ENCODE data around the gene RPTOR. TPM values are rescaled to one million over a fixed set of nuclear protein-coding genes. Genes with fewer than 3 reads are reported as not detected.

RPTOR gene
- total RNA-seq, 2 experiments from 2014 or later: 45.3 to 49.1 TPM

DNA sequence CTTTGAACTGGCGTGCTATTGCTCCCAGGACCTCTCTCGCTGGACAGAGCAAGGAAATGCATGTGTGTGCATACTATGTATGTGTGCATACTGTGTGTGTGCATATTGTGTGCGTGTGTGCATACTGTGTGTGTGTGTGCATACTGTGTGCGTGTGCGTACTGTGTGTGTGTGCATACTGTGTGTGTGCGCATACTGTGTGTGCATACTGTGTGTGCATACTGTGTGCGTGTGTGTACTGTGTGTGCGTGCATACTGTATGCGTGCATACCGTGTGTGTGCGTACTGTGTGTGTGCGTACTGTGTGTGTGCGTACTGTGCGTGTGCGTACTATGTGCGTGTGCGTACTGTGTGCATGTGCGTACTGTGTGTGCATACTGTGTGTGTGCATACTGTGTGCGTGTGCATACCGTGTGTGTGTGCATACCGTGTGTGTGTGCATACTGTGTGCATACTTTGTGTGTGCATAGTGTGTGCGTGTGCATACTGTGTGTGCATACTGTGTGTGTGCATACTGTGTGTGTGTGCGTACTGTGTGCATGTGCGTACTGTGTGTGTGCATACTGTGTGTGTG lies 89.4 kb downstream of the RPTOR start:
- TF ChIP-seq, protein P1, sequence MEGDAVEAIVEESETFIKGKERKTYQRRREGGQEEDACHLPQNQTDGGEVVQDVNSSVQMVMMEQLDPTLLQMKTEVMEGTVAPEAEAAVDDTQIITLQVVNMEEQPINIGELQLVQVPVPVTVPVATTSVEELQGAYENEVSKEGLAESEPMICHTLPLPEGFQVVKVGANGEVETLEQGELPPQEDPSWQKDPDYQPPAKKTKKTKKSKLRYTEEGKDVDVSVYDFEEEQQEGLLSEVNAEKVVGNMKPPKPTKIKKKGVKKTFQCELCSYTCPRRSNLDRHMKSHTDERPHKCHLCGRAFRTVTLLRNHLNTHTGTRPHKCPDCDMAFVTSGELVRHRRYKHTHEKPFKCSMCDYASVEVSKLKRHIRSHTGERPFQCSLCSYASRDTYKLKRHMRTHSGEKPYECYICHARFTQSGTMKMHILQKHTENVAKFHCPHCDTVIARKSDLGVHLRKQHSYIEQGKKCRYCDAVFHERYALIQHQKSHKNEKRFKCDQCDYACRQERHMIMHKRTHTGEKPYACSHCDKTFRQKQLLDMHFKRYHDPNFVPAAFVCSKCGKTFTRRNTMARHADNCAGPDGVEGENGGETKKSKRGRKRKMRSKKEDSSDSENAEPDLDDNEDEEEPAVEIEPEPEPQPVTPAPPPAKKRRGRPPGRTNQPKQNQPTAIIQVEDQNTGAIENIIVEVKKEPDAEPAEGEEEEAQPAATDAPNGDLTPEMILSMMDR (IDR thresholded peaks at IDR 0.05): no peak
- H3K9me3 Mint-ChIP-seq: no peaks in the 10 kb centered on the region
- H3K36me3 Mint-ChIP-seq (ENCODE audit: low read depth): no peaks in the 10 kb centered on the region
- DNase-seq: no peak
- no peak overlapping the region for H3K4me3 Mint-ChIP-seq
- no peak for ATAC-seq
- POLR2A ChIA-PET: no interaction called here
- H3K27me3 Mint-ChIP-seq: no peaks in the 10 kb centered on the region
- CTCF ChIA-PET: no interaction called here
- intact Hi-C loops (cut with micrococcal nuclease): no loop called here
- peaks cover 4% of the 10 kb centered on the region for H3K4me1 Mint-ChIP-seq (ENCODE audit: low read depth)
- no peak overlapping the region for H3K27ac Mint-ChIP-seq

DNA sequence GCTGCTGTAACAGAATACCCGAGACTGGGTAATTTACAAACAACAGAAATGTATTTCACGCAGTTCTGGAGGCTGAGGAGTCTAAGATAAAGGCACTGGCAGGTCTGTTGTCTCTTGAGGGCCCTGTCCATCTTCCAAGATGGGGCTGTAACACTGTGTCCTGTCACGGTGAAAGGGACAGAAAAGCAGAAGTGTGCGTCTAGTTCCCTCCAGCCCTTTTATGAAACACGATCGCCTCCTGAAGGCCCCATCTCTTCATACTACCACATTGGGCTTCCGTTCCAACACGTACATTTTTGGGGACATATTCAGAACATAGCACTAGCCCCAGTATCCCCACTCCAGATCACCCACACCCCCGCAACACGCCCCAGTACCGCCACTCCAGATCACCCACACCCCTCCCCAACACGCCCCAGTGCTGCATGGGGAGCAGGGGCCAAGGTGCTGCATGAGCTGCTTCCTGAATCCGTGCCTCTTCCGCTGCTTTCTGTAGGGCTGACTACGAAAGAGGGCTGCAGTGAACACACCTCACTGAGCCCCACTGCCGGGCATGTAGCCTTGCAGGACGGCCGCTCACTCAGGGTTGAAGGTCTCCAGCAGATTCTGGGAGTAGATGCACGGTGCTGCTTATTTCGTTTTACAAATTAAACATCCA lies 91.9 kb downstream of the RPTOR start:
- Mint-ChIP-seq H3K27me3 (no peaks in the 10 kb centered on the region), H3K4me3 (no peak overlapping the region), H3K27ac (no peak overlapping the region), H3K9me3 (no peaks in the 10 kb centered on the region), H3K36me3 (ENCODE audit: low read depth) (peaks cover 3% of the 10 kb centered on the region), H3K4me1 (ENCODE audit: low read depth) (peaks cover 14% of the 10 kb centered on the region)
- ChIA-PET CTCF (no interaction called here), POLR2A (no interaction called here)
- TF ChIP-seq, protein P1 (IDR thresholded peaks at IDR 0.05): no peak
- intact Hi-C loops (cut with micrococcal nuclease): no loop called here
- DNase-seq: no peak
- ATAC-seq: no peak

DNA sequence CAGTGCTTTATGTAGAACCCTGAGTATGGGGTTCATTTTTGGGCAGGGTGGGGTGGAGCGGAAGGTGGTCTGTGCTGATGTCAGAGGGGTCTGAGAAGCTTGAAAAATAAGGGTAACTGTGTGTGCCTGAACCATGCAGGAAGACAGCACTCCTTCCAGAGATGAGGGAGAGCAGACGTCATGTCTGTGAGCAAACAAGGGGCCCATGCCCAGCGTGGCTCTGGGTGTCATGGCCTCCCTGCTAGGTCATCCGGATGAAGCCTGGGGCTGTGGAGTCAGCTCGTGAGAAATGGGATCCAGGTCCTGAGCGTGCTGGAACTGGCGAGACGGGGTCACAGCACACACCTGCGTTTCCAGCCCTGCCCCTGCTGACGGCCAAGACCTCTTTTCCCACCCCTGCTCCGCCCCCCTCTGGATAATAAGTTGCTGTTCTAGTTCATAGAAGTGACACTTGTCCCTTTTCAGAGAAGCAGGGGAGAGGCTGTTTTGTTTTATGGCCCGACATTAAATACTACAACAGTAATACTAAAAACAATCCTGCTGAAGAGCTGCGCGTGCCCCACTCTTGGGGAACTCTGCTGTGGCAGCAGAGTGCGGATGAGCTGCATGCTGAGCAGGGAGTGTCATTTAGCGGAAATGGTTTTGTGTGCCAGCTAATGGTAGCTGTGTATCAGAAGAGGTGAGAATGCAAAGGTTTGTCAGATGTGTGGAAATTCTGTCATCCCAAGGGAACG lies 92.6 kb downstream of the RPTOR start:
- intact Hi-C loops (cut with micrococcal nuclease): no loop called here
- POLR2A ChIA-PET: no interaction called here
- H3K9me3 Mint-ChIP-seq: no peaks in the 10 kb centered on the region
- H3K27me3 Mint-ChIP-seq: no peaks in the 10 kb centered on the region
- TF ChIP-seq, protein P1 (IDR thresholded peaks at IDR 0.05): no peak
- H3K36me3 Mint-ChIP-seq (ENCODE audit: low read depth): peaks cover 3% of the 10 kb centered on the region
- H3K4me3 Mint-ChIP-seq: no peak overlapping the region
- peaks cover 16% of the 10 kb centered on the region for H3K4me1 Mint-ChIP-seq (ENCODE audit: low read depth)
- DNase-seq (no peak), ATAC-seq (no peak)
- CTCF ChIA-PET: interaction anchor here (1.4 to 3.4 kb wide), 3 partner anchors 13 to 61 kb away, joined by 3 to 9 read pairs (median 4); no protein-coding TSS in a partner anchor
- no peak overlapping the region for H3K27ac Mint-ChIP-seq

DNA sequence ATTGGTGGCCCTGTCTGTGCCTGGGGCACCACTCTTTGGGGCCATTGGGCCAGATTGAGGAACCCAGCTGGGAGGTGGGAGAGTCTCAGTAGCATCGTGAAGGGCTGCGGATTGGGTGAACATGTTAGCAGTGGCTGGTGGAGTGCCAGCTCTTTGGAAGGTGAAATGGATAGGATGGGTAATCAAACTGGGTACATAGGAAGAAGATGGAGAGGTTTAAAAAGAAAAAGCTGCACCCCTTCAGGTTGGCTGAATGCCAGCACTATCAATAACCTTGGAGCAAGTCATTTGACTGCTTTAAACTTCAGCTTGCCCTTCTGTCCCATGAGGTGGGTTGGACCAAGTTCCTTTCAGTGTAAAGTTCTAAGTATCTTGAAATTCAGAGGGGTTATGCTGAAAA lies 95.0 kb downstream of the RPTOR start:
- POLR2A ChIA-PET: no interaction called here
- Mint-ChIP-seq H3K4me1 (ENCODE audit: low read depth) (peaks cover 27% of the 10 kb centered on the region), H3K9me3 (no peaks in the 10 kb centered on the region), H3K36me3 (ENCODE audit: low read depth) (peaks cover 17% of the 10 kb centered on the region), H3K27me3 (no peaks in the 10 kb centered on the region), H3K4me3 (no peak overlapping the region), H3K27ac (no peak overlapping the region)
- ATAC-seq: no peak
- CTCF ChIA-PET: interaction anchor here (1.9 to 3.4 kb wide), 3 partner anchors 10 to 384 kb away, joined by 4 to 9 read pairs (median 5); no protein-coding TSS in a partner anchor
- intact Hi-C loops (cut with micrococcal nuclease): no loop called here
- no peak for DNase-seq
- TF ChIP-seq, protein P1 (IDR thresholded peaks at IDR 0.05): no peak

All from activated CD8-positive, alpha-beta T cell treated with anti-CD3 and anti-CD28 coated beads for 36 hours (primary cell).